Measurements from ENCODE around the gene ZNF771. TPM values are rescaled to one million over a fixed set of nuclear protein-coding genes. Genes with fewer than 3 reads are reported as not detected.

ZNF771 gene
- total and polyA plus RNA-seq, 2 experiments from 2014 or later: 10.8 to 12.0 TPM

- no peak for TF ChIP-seq ZNF462 (CRISPR knock-in tag; IDR thresholded peaks at IDR 0.05)
- TF ChIP-seq STAT1 (IDR thresholded peaks at IDR 0.05; ENCODE audit: unreplicated experiment): no peak
- TF ChIP-seq REST (IDR thresholded peaks at IDR 0.05; ENCODE audit: unreplicated experiment): no peak
- TF ChIP-seq NANOG (IDR thresholded peaks at IDR 0.05; ENCODE audit: borderline replicate concordance): no peak
- no peak for TF ChIP-seq EZH2phosphoT487 (IDR thresholded peaks at IDR 0.05; ENCODE audit: unreplicated experiment)
- no peak for TF ChIP-seq EZH2 (IDR thresholded peaks at IDR 0.05; ENCODE audit: low read depth, unreplicated experiment)
These were observed 37.4 kb upstream of the ZNF771 start (continued) for GRCh38 chr16:30369938-30370455.
